Brain microvascular endothelial cell (primary cell): ENCODE measurements around the gene DAGLB.

Experiments used
- DNase-seq: peaks from one replicate; pipeline ENCODE4 v3.0.0-alpha.2; 2020
- H3K27ac ChIP-seq: fragments of 250-450 bp; sonication (Bioruptor Pico); 2 replicates; pipeline ENCODE4 v1.5.1; 2020; ENCODE audit warnings: mild to moderate bottlenecking, moderate library complexity
- H3K27me3 ChIP-seq: fragments of 250-450 bp; sonication (Bioruptor Pico); replicated peaks from 2 replicates; pipeline ENCODE4 v1.5.1; 2020; ENCODE audit warnings: mild to moderate bottlenecking
- H3K36me3 ChIP-seq: fragments of 250-450 bp; sonication (Bioruptor Pico); replicated peaks from 2 replicates; pipeline ENCODE4 v1.5.1; 2020; ENCODE audit warnings: mild to moderate bottlenecking
- H3K4me3 ChIP-seq: 2 replicates; pipeline ENCODE4 v1.5.1; 2011; ENCODE audit warnings: low read depth, mild to moderate bottlenecking, control low read depth, low read length, moderate library complexity
- CTCF ChIP-seq: IDR thresholded peaks from 2 replicates; pipeline ENCODE4 v1.5.1; 2011; ENCODE audit warnings: low read depth, mild to moderate bottlenecking, moderate library complexity, low read length, control low read depth, inconsistent platforms; ENCODE audit errors: missing control alignments
- in situ Hi-C: cut with HindIII; loops from 2 replicates; pipeline ENCODE4 v1.10.0; 2017; ENCODE audit warnings: low sequenced_read_pairs, low pct_ligation_motif_present

The DAGLB gene

GRCh38 chr7:6491194-6491593 lies 43.4 kb upstream of the DAGLB start:
- in situ Hi-C loops, result no loop called here
- H3K36me3 ChIP-seq, result no peaks in the 10 kb centered on the region
- DNase-seq, result no peak

GRCh38 chr7:6489612-6490011 lies 41.9 kb upstream of the DAGLB start:
- no peak overlapping the region for H3K27ac ChIP-seq
- no peak for DNase-seq
- in situ Hi-C loops, result no loop called here
- no peaks in the 10 kb centered on the region for H3K27me3 ChIP-seq
- H3K36me3 ChIP-seq, result no peaks in the 10 kb centered on the region
- H3K4me3 ChIP-seq, result no peak overlapping the region
- TF ChIP-seq CTCF, result peak; percentile 11

More at GRCh38 chr7:6491194-6491593, 43.4 kb upstream of the DAGLB start:
- H3K4me3 ChIP-seq, result no peak overlapping the region
- H3K27ac ChIP-seq, result no peak overlapping the region
- no peaks in the 10 kb centered on the region for H3K27me3 ChIP-seq
- no peak for TF ChIP-seq CTCF

GRCh38 chr7:6487184-6487545 lies 39.4 kb upstream of the DAGLB start:
- Histone ChIP-seq H3K27ac (no peak overlapping the region), H3K4me3 (no peak overlapping the region), H3K27me3 (no peaks in the 10 kb centered on the region), H3K36me3 (peaks cover 12% of the 10 kb centered on the region)
- no peak for TF ChIP-seq CTCF
- in situ Hi-C loops, result no loop called here
- DNase-seq, result no peak

- no peaks in the 10 kb centered on the region for H3K27me3 ChIP-seq
- no peak for DNase-seq
- no peak overlapping the region for H3K4me3 ChIP-seq
- no peak overlapping the region for H3K27ac ChIP-seq
- in situ Hi-C loops, result no loop called here
- no peak for TF ChIP-seq CTCF
- peaks cover 15% of the 10 kb centered on the region for H3K36me3 ChIP-seq
Observed at GRCh38 chr7:6486438-6487183, 38.9 kb upstream of the DAGLB start.

- TF ChIP-seq CTCF, result peak; percentile 1
- Histone ChIP-seq H3K36me3 (peaks cover 33% of the 10 kb centered on the region), H3K27ac (peak overlapping the region; percentile 99), H3K27me3 (no peaks in the 10 kb centered on the region), H3K4me3 (peak overlapping the region; percentile 92)
- in situ Hi-C loops, result no loop called here
- no peak for DNase-seq
Observed at GRCh38 chr7:6482743-6483119, 35.0 kb upstream of the DAGLB start.

GRCh38 chr7:6482307-6482706 lies 34.6 kb upstream of the DAGLB start:
- TF ChIP-seq CTCF, result no peak
- no peak overlapping the region for H3K27ac ChIP-seq
- no peak for DNase-seq
- in situ Hi-C loops, result no loop called here
- peaks cover 35% of the 10 kb centered on the region for H3K36me3 ChIP-seq
- H3K27me3 ChIP-seq, result no peaks in the 10 kb centered on the region
- H3K4me3 ChIP-seq, result peak overlapping the region; percentile 92
